Measurements from ENCODE around the gene MRPS2.

The MRPS2 gene

DNA sequence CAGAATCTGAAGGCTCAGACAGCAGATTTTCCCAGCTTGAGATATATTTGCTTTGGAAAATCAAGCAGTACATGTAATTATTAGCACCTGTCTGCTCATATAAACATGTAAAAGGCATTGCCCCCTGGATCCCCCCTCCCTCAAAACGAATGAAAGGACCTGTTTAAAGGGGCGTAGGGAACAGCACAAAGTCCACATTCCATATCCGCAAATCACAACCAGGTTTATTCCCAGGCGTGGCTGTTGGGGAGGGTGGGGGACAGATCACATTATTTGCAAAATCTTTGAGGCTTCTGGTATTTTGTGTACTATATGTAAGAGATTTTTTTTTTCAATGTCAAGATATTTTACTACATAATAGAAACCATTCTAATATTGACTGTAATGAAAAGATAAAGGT is 8.7 kb upstream of the MRPS2 start:
- TF ChIP-seq, protein P1, sequence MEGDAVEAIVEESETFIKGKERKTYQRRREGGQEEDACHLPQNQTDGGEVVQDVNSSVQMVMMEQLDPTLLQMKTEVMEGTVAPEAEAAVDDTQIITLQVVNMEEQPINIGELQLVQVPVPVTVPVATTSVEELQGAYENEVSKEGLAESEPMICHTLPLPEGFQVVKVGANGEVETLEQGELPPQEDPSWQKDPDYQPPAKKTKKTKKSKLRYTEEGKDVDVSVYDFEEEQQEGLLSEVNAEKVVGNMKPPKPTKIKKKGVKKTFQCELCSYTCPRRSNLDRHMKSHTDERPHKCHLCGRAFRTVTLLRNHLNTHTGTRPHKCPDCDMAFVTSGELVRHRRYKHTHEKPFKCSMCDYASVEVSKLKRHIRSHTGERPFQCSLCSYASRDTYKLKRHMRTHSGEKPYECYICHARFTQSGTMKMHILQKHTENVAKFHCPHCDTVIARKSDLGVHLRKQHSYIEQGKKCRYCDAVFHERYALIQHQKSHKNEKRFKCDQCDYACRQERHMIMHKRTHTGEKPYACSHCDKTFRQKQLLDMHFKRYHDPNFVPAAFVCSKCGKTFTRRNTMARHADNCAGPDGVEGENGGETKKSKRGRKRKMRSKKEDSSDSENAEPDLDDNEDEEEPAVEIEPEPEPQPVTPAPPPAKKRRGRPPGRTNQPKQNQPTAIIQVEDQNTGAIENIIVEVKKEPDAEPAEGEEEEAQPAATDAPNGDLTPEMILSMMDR (IDR thresholded peaks at IDR 0.05; ENCODE audit: control insufficient read depth, insufficient read depth, low read depth, low read length, missing control alignments): no peak
- DNase-seq (ENCODE audit: low read depth): no peak
- no peak overlapping the region for H3K4me3 ChIP-seq (ENCODE audit: control insufficient read depth, low read depth, low read length)

DNA sequence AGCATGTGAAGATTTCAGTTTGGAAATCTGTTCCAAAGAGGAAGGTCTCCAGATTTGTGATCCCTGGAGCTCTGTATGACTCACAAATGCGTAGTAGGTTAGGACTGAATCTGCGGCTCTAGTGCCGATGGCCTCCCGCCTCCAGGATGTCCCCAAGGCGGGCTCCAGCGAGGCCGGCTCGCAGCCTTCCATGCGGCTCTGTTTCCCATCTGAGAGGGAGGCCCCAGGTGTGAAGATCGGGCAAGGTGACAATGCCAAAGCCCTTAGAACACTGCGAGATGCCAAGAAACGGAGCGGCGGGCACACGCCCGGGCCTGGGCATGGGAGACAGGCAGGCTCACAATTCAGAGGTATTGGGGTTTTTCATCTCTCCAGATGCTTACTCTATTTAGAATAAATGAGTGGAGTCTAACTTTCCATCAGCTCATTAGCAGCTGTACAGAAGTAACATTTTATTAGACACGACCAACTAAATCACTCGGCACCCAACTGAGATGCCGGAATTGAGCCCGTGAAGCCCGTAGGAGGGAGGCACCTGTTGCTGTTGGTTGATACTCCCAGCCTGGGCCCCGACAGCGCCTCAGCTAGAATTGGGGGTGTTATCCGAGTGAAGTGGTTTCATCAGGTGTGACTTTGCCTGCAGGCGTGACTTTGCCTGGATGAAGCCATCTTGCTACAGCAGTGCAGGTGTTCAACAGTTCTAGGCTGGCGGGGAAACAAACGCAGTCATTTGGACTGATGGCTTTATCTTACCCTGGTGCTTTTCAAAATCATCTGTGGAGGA is 7.4 kb upstream of the MRPS2 start:
- H3K4me3 ChIP-seq (ENCODE audit: control insufficient read depth, low read depth, low read length): no peak overlapping the region
- DNase-seq (ENCODE audit: low read depth): no peak
- TF ChIP-seq, protein P1 (IDR thresholded peaks at IDR 0.05; ENCODE audit: control insufficient read depth, insufficient read depth, low read depth, low read length, missing control alignments): no peak

DNA sequence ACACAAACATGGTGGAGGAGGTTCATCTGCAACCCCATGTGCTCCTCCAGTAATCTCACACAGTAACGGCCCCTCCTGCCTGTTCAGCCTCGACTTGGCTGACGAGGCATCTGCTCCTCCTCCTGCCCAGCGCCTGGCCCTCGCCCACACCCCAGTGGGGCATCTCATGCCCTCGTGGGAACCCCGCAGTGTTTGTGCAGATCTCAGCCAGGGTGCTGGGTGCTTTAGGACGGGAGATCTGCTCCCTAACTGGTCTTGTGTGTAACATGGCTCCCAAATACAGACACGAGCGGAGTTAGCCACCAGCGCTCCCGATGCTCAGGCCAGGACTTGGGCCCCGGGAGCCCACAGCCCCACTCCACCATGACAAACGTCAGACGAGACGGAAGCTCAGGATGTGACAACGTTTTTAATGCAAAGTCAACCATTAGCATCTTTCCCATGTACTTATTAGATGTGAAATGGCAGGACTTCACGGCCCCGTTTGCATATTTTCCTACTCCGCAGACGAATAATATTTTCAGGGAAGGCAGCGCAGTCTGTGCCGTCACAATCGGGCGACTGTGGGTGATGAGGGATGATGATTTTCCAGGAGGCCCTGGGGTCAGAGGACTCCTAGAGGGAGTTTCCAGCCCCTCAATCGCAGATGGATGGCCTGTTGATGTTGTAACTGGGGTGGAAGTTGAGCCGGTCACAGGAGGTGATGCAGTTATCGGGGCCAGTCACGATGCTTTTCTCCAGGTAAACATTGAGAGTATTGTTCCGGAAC is 5.5 kb upstream of the MRPS2 start:
- H3K4me3 ChIP-seq (ENCODE audit: control insufficient read depth, low read depth, low read length): no peak overlapping the region
- no peak for DNase-seq (ENCODE audit: low read depth)
- TF ChIP-seq, protein P1 (IDR thresholded peaks at IDR 0.05; ENCODE audit: control insufficient read depth, insufficient read depth, low read depth, low read length, missing control alignments): no peak

DNA sequence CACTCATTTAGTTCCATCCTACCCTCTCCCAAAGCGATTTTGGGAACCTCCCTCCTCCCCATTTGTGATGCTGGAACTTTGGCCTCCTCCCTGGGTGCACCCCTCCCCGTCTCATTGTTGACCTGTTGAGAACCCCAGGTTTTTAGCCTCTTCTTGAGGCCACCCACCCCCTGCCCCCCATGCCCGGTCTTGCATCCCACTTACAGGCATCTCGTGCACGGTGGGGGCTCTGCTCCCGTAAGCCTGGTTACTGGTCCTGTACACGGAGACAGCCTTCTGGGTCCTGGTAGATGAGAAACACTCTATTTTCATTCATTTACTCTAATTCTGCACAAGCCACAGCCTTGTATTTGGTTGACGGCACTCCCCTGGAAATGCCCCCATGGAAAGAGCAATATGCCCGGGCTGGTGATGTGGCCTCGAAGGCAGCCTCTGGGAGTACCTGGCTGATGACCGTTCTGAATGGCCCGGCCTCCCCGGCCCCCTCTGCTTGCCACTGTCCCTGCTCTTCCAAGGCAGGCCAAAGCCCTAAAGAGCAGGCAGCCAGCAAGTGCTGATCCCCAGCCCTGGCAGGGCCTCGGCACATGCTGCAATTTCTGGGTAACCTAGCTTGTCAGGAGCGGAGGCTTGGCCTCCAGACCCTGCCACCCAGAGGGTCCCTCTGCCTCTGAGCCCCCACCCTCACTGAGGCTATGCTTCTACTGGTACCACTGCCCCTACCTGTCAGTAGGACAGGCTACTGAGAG is 1.9 kb upstream of the MRPS2 start:
- no peak for DNase-seq (ENCODE audit: low read depth)
- TF ChIP-seq, protein P1 (IDR thresholded peaks at IDR 0.05; ENCODE audit: control insufficient read depth, insufficient read depth, low read depth, low read length, missing control alignments): no peak
- H3K4me3 ChIP-seq (ENCODE audit: control insufficient read depth, low read depth, low read length): no peak overlapping the region

DNA sequence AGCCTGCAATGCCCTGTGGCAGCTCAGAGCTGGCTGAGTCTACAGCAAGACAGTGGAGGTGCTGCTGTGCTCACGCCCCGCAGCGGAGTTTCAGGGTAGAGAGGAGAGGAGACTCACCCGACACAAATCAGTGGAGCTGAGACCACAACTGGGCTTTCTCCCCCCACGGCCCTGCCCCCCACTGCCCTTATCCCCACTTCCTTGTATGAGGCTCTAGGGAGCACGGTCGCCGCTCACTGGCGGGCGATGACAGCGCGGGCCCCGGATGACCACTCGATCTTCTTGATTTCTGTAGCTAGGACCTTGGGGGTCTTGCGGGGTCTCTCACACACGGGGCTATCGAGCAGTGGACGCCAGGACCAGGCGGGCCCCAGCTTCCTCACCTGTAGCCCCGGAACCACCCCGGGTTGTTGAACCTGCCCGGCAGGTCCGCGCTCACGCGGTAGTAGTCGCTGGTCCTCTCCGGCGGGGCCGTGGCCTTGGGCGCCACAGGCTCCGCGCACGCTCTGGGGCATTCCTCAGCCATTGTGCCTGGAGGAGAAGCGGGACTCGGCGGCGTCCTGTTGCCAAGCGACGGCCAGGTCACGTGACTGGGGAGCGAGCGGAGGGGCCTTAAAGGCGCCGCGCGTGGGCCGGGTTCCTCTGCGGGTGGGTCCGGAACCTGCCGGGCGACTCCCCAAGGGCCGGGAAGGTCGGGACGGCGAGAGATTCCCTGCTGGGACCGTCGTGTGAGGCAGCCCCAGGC is 984 bp upstream of the MRPS2 start:
- no peak for DNase-seq (ENCODE audit: low read depth)
- H3K4me3 ChIP-seq (ENCODE audit: control insufficient read depth, low read depth, low read length): peak overlapping the region; percentile 79
- TF ChIP-seq, protein P1 (IDR thresholded peaks at IDR 0.05; ENCODE audit: control insufficient read depth, insufficient read depth, low read depth, low read length, missing control alignments): no peak

DNA sequence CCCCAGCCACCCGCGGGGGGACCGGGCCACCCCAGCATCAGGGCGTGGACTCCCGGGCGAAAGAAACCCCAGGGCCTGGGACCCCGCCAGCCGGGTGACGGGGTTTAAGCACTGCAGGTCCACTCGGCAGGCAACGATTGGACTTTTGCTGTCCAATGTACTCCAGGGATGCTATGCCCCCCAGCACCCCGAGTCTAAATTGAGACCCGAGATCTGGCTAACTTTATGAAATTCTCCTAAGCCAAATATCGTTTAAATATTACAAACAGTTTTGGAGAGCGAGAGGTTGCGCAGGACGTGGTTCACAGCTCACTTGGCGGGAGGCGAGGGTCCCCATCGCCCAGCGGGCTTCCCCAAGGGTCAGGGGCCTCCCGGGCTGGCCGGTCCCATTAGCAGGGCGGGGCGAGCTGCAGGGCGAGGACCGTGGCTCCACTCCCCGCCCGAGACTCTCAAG is 384 bp upstream of the MRPS2 start:
- DNase-seq (ENCODE audit: low read depth): no peak
- H3K4me3 ChIP-seq (ENCODE audit: control insufficient read depth, low read depth, low read length): peak overlapping the region; percentile 79
- TF ChIP-seq, protein P1 (IDR thresholded peaks at IDR 0.05; ENCODE audit: control insufficient read depth, insufficient read depth, low read depth, low read length, missing control alignments): no peak

All from AG09309 (cell line).